Lung (tissue), 12 donors: ENCODE data around the gene CNGA1. TPM values are rescaled to one million over a fixed set of nuclear protein-coding genes. Genes with fewer than 3 reads are reported as not detected.
A peak's percentile ranks its signal among the peaks of the same experiment; 100 is the strongest.
"Not testable (repeated sequence)": the region's sequence is repeated elsewhere in the genome, so short reads cannot be mapped to it uniquely, and the experiment has no call there.

Experiments
- ATAC-seq: fragments of 200-7000 bp; cut with Tn5 transposase; one replicate; pipeline ENCODE4 v1.9.1; 2020; ENCODE audit warnings: moderate number of reproducible peaks; ENCODE audit not compliant: insufficient read depth, low FRiP score
- DNase-seq, 3 donors: peaks; one replicate each; pipeline ENCODE4 v3.0.0-alpha.2; 2013 to 2017
- H3K27ac ChIP-seq, 2 donors: one replicate each; pipeline ENCODE4 v1.5.1; 2013; ENCODE audit warnings: mild to moderate bottlenecking in 2 of 2, moderate library complexity in 2 of 2, control low read depth in 1 of 2, inconsistent platforms in 1 of 2, low read depth in 1 of 2, low read length in 1 of 2
- H3K27me3 ChIP-seq, 3 donors: one replicate each; pipeline ENCODE4 v1.5.1; 2013; ENCODE audit warnings: low read length in 2 of 3; ENCODE audit not compliant: control insufficient read depth in 3 of 3, insufficient read depth in 3 of 3
- H3K36me3 ChIP-seq, 4 donors: one replicate each; pipeline ENCODE4 v1.5.1; 2013; ENCODE audit warnings: low read length in 4 of 4, mild to moderate bottlenecking in 1 of 4, moderate library complexity in 1 of 4; ENCODE audit not compliant: control insufficient read depth in 4 of 4, insufficient read depth in 4 of 4
- H3K4me1 ChIP-seq, 5 donors: one replicate each; pipeline ENCODE4 v1.5.1; 2013; ENCODE audit warnings: low read length in 5 of 5, mild to moderate bottlenecking in 2 of 5, moderate library complexity in 1 of 5; ENCODE audit not compliant: control insufficient read depth in 5 of 5, insufficient read depth in 5 of 5
- H3K4me3 ChIP-seq: one replicate; pipeline ENCODE4 v1.5.1; 2013; ENCODE audit warnings: mild to moderate bottlenecking, control low read depth, moderate library complexity
- H3K9ac ChIP-seq, 2 donors: one replicate each; pipeline ENCODE4 v1.5.1; 2013; ENCODE audit warnings: low read length in 2 of 2, control low read depth in 1 of 2; ENCODE audit not compliant: insufficient read depth in 1 of 2
- H3K9me3 ChIP-seq, 4 donors: one replicate each; pipeline ENCODE4 v1.5.1; 2013; ENCODE audit warnings: low read length in 3 of 4, mild to moderate bottlenecking in 1 of 4, moderate library complexity in 1 of 4; ENCODE audit not compliant: control insufficient read depth in 4 of 4, insufficient read depth in 3 of 4
- CTCF ChIP-seq: IDR thresholded peaks from 2 replicates; pipeline ENCODE4 v1.5.1; 2012; ENCODE audit warnings: mild to moderate bottlenecking; ENCODE audit errors: control extremely low read depth, extremely low read depth
- WGBS, 2 donors: extraction: QIAGEN DNeasy Blood & Tissue Kit; methylation state at CpG; one replicate each; pipeline ENCODE4 v1.1.7; 2013; 5-methylcytosine and 5-hydroxymethylcytosine counted together
- polyA plus RNA-seq, 2 donors: library from polyadenylated mRNA; stranded (reverse); fragments of 200-250 nt; gene quantifications; one replicate each; pipeline ENCODE4 v1.2.1, GENCODE V29; 2013
- total RNA-seq, 2 donors: library from RNA; depleted of rRNA in 1 of 2; stranded (reverse); fragments of >200 nt in 1 of 2; gene quantifications; one replicate each; pipeline ENCODE4 v1.2.1, GENCODE V29; 2014 to 2021
- donor health status: control.
- donor health status: control.
- donor health status: Bipolar disorder and iron deficiency.
- donor health status: healthy.
- donor health status: DM: yes; HTN: yes; CAD: no.

Gene CNGA1
- total and polyA plus RNA-seq, 4 donors = 0.06 to 0.48 (median 0.14) TPM

GRCh38 chr4:47917163-47917562 is 99.3 kb downstream of the CNGA1 start:
- not testable (repeated sequence) for H3K36me3 ChIP-seq, H3K9ac ChIP-seq, H3K4me3 ChIP-seq, DNase-seq, H3K27ac ChIP-seq, H3K27me3 ChIP-seq, ATAC-seq, H3K9me3 ChIP-seq
- 96 to 97% methylated on average over 1 of the region's 1 CpG for WGBS, 2 donors
- H3K4me1 ChIP-seq = peaks cover 0 to 11% (median 3%) of the 10 kb centered on the region in 5 donors

GRCh38 chr4:47915378-47915777 is 101.1 kb downstream of the CNGA1 start:
- H3K36me3 ChIP-seq = peaks cover 0 to 4% (median 0%) of the 10 kb centered on the region in 4 donors
- no peaks in the 10 kb centered on the region for H3K27me3 ChIP-seq
- ATAC-seq (no peak), DNase-seq (peak in 1 of 3 donors; percentile 8)
- no peak overlapping the region for H3K4me3 ChIP-seq
- H3K27ac ChIP-seq = no peak overlapping the region
- TF ChIP-seq CTCF = no peak
- H3K9me3 ChIP-seq = no peaks in the 10 kb centered on the region
- H3K9ac ChIP-seq = no peak overlapping the region
- H3K4me1 ChIP-seq = peaks cover 0 to 15% (median 3%) of the 10 kb centered on the region in 5 donors
- 23 to 29% methylated on average over 3 of the region's 3 CpGs for WGBS, 2 donors

GRCh38 chr4:47914926-47915237 is 101.6 kb downstream of the CNGA1 start:
- ATAC-seq = peak; percentile 5
- Histone ChIP-seq H3K4me3 (peak overlapping the region; percentile 60), H3K4me1 (peaks cover 0 to 15% (median 3%) of the 10 kb centered on the region in 5 donors), H3K9me3 (no peaks in the 10 kb centered on the region), H3K36me3 (peaks cover 0 to 4% (median under 1%) of the 10 kb centered on the region in 4 donors), H3K27me3 (no peaks in the 10 kb centered on the region), H3K27ac (no peak overlapping the region), H3K9ac (peak overlapping the region in 1 of 2 donors; percentile 28)
- TF ChIP-seq CTCF = no peak
- no peak for DNase-seq
- WGBS, 2 donors = 0 to 3% methylated on average over 6 of the region's 6 CpGs

- ATAC-seq = peak; percentile 100
- peak; percentile 98 to 99 (median 98) for DNase-seq
- peaks cover 0 to 4% (median under 1%) of the 10 kb centered on the region in 4 donors for H3K36me3 ChIP-seq
- H3K9me3 ChIP-seq = no peaks in the 10 kb centered on the region
- peak within 1 kb of the TSS; percentile 82 to 95 for H3K9ac ChIP-seq
- H3K27me3 ChIP-seq = no peaks in the 10 kb centered on the region
- peak within 1 kb of the TSS; percentile 62 to 87 for H3K27ac ChIP-seq
- WGBS, 2 donors = 1% methylated on average over 46 to 55 of the region's 55 CpGs
- H3K4me1 ChIP-seq = peaks cover 0 to 15% (median 3%) of the 10 kb centered on the region in 5 donors
- TF ChIP-seq CTCF = no peak
- H3K4me3 ChIP-seq = peak within 1 kb of the TSS; percentile 79
Observed at GRCh38 chr4:47914220-47914925, 102.1 kb downstream of the CNGA1 start, which contains the start of gene NFXL1. Gene NFXL1, minus strand, starts transcription at chr4:47914583. Its CDS starts 380 bp downstream, at chr4:47914203.
